Astrocyte of the hippocampus (primary cell): ENCODE data around the gene ZNF208.
"Not testable (repeated sequence)": the region's sequence is repeated elsewhere in the genome, so short reads cannot be mapped to it uniquely, and the experiment has no call there.

ENCODE experiments used
- DNase-seq: peaks from one replicate; pipeline ENCODE4 v3.0.0; 2011; ENCODE audit warnings: low read depth, low spot score

ZNF208 gene

DNA sequence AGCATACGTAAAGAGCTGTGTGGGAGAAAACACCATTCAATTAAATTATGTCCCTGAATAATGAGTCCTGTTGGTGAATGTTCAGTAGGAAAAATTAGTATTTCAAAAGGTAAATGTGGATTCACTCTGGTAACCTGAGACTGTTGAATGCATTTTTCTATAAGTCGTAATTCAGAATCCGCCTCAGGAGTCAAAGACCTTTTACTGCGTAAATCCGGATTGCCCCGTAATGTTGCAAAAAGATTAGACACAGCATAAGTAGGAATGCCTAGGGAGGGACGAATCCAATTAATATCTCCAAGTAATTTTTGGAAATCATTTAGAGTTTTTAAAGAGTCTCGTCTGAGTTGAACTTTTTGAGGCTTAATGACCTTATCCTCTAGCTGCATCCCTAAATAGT, 126.0 kb downstream of the ZNF208 start:
- DNase-seq: not testable (repeated sequence)

DNA sequence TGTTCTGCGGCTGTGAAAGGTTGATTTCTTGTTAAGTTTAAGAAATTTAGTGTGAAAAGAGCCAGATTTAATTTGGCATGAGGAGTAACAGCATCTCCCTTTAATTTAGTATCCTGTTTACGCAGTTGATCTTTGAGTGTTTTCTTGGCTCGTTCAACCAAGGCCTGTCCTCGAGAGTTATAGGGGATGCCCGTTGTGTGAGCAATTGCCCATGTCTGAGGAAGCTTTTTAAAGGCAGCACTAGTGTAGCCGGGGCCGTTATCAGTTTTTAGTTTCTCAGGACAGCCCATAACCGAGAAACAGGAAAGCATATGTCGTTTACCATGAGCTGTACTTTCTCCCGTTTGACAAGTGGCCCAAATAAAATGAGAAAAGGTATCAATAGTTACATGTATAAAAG, 127.2 kb downstream of the ZNF208 start:
- DNase-seq: no peak
